ENCODE measurements around the gene ZC3H12C. TPM values are rescaled to one million over a fixed set of nuclear protein-coding genes. Genes with fewer than 3 reads are reported as not detected.

The ZC3H12C gene
- total RNA-seq, 2 experiments from 2014 or later, result not detected

DNA sequence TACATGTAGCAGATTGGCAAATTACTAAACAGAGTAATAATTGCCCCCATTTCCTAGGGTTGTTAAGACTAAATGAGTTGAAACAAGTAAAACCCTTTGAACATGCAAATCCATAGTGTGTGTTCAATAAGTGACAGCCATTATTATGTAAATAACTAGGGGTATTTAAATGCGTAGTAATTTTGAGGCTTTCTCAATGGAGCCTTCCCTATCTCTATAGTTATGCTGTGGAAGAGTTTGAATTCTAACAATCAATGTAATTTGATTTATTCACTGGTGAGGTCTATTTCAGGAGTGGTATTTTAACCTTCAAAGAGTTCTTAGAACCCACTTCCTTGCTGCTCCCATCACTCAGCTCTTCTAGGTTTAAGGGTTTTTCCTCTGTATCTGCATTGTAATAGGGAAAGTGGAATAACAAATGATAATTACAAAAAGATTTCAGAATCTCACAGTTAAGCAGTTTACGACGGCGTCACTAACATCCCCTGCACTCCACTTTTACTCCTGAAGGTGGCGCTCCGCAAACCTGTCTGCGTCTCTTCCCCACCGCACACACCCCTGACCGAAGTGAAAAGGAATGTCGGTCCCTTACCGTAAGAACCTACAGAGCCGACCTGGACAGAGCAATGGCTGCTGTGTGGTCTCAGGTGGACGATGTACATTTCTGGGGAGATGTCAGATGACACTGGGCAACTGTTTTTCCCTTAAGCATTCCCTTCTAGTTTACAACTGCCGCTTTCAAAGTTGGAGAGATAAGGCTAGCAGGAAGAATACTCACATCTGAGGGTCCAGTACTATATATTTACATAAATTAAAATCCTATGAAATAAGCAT, 80.8 kb downstream of the ZC3H12C start:
- no peaks in the 10 kb centered on the region for H4K20me1 ChIP-seq (ENCODE audit: insufficient read depth, low read length)
- no peaks in the 10 kb centered on the region for H3K9me3 ChIP-seq (ENCODE audit: low read length)
- H3K4me1 ChIP-seq (ENCODE audit: insufficient read depth, low read length, poor library complexity, severe bottlenecking), result no peaks in the 10 kb centered on the region
- ChIA-PET POLR2A (no interaction called here), CTCF (ENCODE audit: unreplicated experiment) (no interaction called here)
- no peaks in the 10 kb centered on the region for H3K79me2 ChIP-seq (ENCODE audit: insufficient read depth, low read depth, low read length)
- H3K36me3 ChIP-seq (ENCODE audit: insufficient read depth, low read length), result no peaks in the 10 kb centered on the region
- H2AFZ ChIP-seq (ENCODE audit: low read length), result peak overlapping the region; percentile 37; the same call in 1 of the 2 replicates
- H3K4me3 ChIP-seq (ENCODE audit: low read depth, low read length, poor library complexity, severe bottlenecking), result no peak overlapping the region
- DNase-seq (ENCODE audit: low spot score), result peak; percentile 41
- H3K27ac ChIP-seq (ENCODE audit: low read depth, low read length, poor library complexity, severe bottlenecking), result no peak overlapping the region
- H3K4me2 ChIP-seq (ENCODE audit: low read length), result no peak overlapping the region
- H3K9me2 ChIP-seq (ENCODE audit: insufficient read depth, low read length), result no peaks in the 10 kb centered on the region
- BruUV-seq (replicated peaks), result no TSS peak
- intact Hi-C loops (cut with micrococcal nuclease; ENCODE audit: unreplicated experiment), result no loop called here
- TF ChIP-seq, protein P1, sequence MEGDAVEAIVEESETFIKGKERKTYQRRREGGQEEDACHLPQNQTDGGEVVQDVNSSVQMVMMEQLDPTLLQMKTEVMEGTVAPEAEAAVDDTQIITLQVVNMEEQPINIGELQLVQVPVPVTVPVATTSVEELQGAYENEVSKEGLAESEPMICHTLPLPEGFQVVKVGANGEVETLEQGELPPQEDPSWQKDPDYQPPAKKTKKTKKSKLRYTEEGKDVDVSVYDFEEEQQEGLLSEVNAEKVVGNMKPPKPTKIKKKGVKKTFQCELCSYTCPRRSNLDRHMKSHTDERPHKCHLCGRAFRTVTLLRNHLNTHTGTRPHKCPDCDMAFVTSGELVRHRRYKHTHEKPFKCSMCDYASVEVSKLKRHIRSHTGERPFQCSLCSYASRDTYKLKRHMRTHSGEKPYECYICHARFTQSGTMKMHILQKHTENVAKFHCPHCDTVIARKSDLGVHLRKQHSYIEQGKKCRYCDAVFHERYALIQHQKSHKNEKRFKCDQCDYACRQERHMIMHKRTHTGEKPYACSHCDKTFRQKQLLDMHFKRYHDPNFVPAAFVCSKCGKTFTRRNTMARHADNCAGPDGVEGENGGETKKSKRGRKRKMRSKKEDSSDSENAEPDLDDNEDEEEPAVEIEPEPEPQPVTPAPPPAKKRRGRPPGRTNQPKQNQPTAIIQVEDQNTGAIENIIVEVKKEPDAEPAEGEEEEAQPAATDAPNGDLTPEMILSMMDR (conservative IDR thresholded peaks at IDR 0.05; ENCODE audit: low read length), result peak; percentile 87
- no peak for TF ChIP-seq EZH2phosphoT487 (IDR thresholded peaks at IDR 0.05; ENCODE audit: borderline replicate concordance, low read depth, low read length)

DNA sequence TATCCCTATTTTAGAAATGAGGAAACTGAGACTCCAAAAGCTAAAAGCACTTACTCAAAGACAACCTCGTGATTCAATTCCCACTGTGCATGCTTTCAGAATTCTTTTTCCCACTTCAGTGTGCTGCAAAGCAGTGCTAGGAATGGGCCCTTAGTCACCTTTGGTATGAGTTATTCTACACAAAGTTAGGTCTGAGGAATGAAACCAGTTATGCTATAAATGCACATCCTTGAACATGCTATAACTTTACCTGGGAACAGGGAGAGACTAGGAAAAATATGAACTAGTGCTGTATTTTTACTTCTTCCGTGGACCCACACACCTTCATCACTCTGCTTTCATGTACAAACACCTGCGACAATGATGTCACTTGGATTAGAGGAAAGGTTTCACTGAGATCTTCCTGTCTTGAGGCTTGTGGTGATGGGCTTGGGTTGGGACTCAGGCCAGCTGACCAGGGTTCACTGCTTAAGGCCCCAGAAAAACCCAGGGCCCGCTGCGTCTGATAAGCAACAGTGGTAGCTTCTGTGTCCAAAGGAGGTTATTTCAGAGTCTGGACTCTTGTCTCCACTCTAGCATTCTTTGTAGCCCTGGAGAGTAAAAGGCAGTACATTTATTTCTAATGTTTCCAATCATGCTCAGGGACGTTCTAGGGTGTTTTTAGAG, 81.6 kb downstream of the ZC3H12C start:
- Histone ChIP-seq H3K79me2 (ENCODE audit: insufficient read depth, low read depth, low read length) (no peaks in the 10 kb centered on the region), H3K36me3 (ENCODE audit: insufficient read depth, low read length) (no peaks in the 10 kb centered on the region), H3K9me3 (ENCODE audit: low read length) (no peaks in the 10 kb centered on the region), H3K9me2 (ENCODE audit: insufficient read depth, low read length) (no peaks in the 10 kb centered on the region), H3K27ac (ENCODE audit: low read depth, low read length, poor library complexity, severe bottlenecking) (no peak overlapping the region), H3K4me1 (ENCODE audit: insufficient read depth, low read length, poor library complexity, severe bottlenecking) (no peaks in the 10 kb centered on the region), H4K20me1 (ENCODE audit: insufficient read depth, low read length) (no peaks in the 10 kb centered on the region), H3K4me3 (ENCODE audit: low read depth, low read length, poor library complexity, severe bottlenecking) (no peak overlapping the region), H3K4me2 (ENCODE audit: low read length) (no peak overlapping the region), H2AFZ (ENCODE audit: low read length) (0 out of 2 replicates have a peak overlapping the region, but pooled peaks have one; percentile 32)
- no TSS peak for BruUV-seq (replicated peaks)
- ChIA-PET POLR2A (interaction anchor here (0.7 kb wide), 1 partner anchor 22 kb away, joined by 3 read pairs; no protein-coding TSS in a partner anchor), CTCF (ENCODE audit: unreplicated experiment) (no interaction called here)
- DNase-seq (ENCODE audit: low spot score), result no peak
- intact Hi-C loops (cut with micrococcal nuclease; ENCODE audit: unreplicated experiment), result no loop called here
- TF ChIP-seq EZH2phosphoT487 (IDR thresholded peaks at IDR 0.05; ENCODE audit: borderline replicate concordance, low read depth, low read length), result no peak
- TF ChIP-seq, protein P1 (conservative IDR thresholded peaks at IDR 0.05; ENCODE audit: low read length), result no peak
